ENCODE data around the gene PTX4. TPM values are rescaled to one million over a fixed set of nuclear protein-coding genes. Genes with fewer than 3 reads are reported as not detected.

The PTX4 gene
- total and polyA plus RNA-seq, 4 donors: 0.11 to 0.14 TPM; not detected in 2

DNA sequence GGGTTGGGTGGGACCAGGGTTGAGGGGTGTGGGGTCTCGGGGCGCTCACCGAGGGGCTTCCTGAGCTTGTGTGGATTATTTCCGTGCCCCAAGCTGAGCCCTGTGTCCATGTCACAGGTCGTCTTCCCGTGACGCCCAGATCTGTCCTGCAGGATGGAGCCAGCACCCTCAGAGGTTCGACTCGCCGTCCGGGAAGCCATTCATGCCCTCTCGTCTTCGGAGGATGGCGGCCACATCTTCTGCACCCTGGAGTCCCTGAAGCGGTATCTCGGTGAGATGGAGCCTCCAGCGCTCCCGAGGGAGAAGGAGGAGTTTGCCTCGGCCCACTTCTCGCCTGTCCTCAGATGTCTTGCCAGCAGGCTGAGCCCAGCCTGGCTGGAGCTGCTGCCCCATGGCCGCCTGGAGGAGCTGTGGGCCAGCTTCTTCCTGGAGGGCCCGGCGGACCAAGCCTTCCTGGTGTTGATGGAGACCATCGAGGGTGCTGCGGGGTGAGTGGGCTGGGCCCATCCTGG, 5.4 kb upstream of the PTX4 start:
- H3K4me3 ChIP-seq (ENCODE audit: low read depth, low read length): peak overlapping the region; percentile 74
- no peaks in the 10 kb centered on the region for H3K9me3 ChIP-seq (ENCODE audit: control insufficient read depth, insufficient read depth, low read length)
- no peak for DNase-seq (ENCODE audit: low read depth in 4 of 6, low spot score in 6 of 6)
- peaks cover 24% of the 10 kb centered on the region for H3K4me1 ChIP-seq (ENCODE audit: control insufficient read depth, insufficient read depth, low read length)
- H3K27me3 ChIP-seq (ENCODE audit: control insufficient read depth, insufficient read depth, low read length): no peaks in the 10 kb centered on the region
- 45% methylated on average over 25 of the region's 25 CpGs for WGBS (ENCODE audit: insufficient coverage)
- H3K27ac ChIP-seq (ENCODE audit: low read depth, low read length): no peak overlapping the region
- peaks cover 50% of the 10 kb centered on the region for H3K36me3 ChIP-seq (ENCODE audit: control insufficient read depth, insufficient read depth, low read length)

DNA sequence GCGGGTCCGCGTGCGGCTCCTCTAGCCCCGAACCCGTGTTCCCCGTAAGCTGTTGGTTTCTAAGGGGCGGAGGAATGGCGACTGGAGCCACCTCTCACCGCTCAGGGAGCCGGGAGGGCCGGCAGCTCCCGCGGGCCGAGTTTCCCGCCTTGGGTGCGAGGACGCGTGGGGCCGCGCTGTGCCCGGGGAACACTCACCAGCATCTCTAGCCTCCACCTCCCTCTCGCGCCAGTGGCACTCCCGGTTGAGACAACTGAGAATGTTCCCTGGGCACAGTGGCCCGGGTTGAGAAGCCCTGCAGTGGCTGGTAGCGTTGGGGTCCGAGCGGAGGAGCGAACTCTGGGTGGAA, 5.0 kb upstream of the PTX4 start:
- Histone ChIP-seq H3K4me1 (ENCODE audit: control insufficient read depth, insufficient read depth, low read length) (peaks cover 24% of the 10 kb centered on the region), H3K4me3 (ENCODE audit: low read depth, low read length) (peak overlapping the region; percentile 74), H3K9me3 (ENCODE audit: control insufficient read depth, insufficient read depth, low read length) (no peaks in the 10 kb centered on the region), H3K27ac (ENCODE audit: low read depth, low read length) (no peak overlapping the region), H3K36me3 (ENCODE audit: control insufficient read depth, insufficient read depth, low read length) (peaks cover 46% of the 10 kb centered on the region), H3K27me3 (ENCODE audit: control insufficient read depth, insufficient read depth, low read length) (no peaks in the 10 kb centered on the region)
- WGBS (ENCODE audit: insufficient coverage): under 1% methylated on average over 30 of the region's 30 CpGs
- DNase-seq (ENCODE audit: low read depth in 4 of 6, low spot score in 6 of 6): no peak

DNA sequence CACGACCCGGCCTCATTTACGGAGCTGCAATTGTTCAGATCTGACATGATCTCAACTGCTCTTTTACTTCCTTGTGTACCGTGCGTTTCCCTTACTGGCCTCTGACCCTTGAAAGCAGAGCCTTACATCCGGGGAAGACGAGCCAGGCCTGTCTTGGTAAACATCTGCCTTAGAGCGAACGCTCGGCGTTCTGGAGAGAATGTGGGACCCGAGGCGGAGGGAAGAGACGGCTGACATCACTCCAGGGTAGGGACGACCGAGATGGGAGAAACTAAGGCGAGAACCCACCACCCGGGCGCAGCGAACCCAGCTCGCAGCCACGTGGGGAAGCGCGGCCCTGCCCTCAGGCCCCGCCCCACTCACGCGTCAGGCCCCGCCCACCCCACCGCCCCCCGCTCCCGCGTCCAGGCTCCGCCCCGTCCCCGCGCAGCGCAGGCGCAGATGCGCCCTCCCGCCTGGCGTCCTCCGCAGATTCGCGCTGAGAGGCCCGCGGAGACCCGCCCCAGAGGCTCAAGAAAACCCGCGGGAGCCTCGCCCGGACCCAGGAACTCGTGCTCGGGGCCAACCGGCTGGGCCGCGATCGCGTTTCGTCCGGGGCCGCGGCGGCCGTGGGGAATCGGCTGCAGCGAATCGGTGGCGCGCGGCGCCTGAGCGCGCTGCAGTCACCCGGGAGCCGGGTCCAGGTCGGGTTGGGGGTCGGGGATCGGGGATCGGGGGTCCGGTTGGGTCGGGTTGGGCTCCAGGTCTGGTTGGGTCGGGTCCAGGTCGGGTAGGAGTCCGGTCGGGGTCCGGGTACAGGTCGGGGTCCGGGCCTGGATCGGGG, 4.4 kb upstream of the PTX4 start, which contains the start of gene TELO2:
TELO2 (plus strand) TSS at position 438 of the 823 bp plus-strand sequence. CDS start 922 bp downstream, outside the sequence.
- 0% methylated on average over 87 of the region's 89 CpGs for WGBS (ENCODE audit: insufficient coverage)

DNA sequence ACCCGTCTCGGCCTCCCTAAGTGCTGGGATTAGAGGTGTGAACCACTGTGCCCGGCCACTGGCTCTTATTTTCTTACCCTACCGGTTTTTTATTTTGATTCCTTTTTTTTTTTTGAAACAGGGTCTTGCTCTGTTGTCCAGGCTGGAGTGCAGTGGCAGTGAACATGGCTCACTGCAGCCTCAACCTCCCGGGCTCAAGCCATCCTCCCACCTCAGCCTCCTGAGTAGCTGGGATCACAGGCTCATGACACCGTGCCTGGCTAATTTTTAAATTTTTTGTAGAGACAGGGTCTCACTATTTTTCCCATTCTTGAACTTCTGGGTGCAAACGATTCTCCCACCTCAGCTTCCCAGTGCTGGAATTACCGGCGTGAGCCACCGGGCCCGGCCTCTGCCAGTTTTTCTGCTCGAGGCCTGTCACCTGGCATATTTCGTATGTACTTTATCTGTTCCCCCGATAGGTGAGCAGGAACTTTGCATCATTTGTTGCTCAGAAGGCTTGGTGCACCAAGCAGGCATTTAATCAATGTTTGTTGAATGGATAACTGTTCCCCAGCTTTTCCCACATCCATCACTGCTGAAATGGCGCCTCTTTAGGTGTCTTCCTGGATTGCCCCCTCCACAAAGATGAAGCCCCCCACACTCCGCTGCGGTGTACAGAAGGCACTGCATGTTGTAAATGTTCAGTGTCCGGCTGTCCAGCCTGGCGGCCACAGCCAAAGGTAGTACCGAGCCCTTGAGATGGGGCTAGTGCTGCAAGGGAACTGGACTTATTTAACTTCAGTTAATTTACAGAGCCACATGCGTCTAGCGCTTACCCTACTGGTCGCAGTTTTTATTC, 3.6 kb upstream of the PTX4 start:
- WGBS (ENCODE audit: insufficient coverage): 77% methylated on average over 19 of the region's 23 CpGs
- Histone ChIP-seq H3K36me3 (ENCODE audit: control insufficient read depth, insufficient read depth, low read length) (peaks cover 31% of the 10 kb centered on the region), H3K4me1 (ENCODE audit: control insufficient read depth, insufficient read depth, low read length) (peaks cover 24% of the 10 kb centered on the region), H3K4me3 (ENCODE audit: low read depth, low read length) (peak overlapping the region; percentile 74), H3K9me3 (ENCODE audit: control insufficient read depth, insufficient read depth, low read length) (no peaks in the 10 kb centered on the region), H3K27me3 (ENCODE audit: control insufficient read depth, insufficient read depth, low read length) (no peaks in the 10 kb centered on the region), H3K27ac (ENCODE audit: low read depth, low read length) (peak overlapping the region; percentile 73)
- no peak for DNase-seq (ENCODE audit: low read depth in 4 of 6, low spot score in 6 of 6)

More for the DNA sequence above, 4.4 kb upstream of the PTX4 start, which contains the start of gene TELO2:
- peak within 1 kb of the TSS; percentile 73 for H3K27ac ChIP-seq (ENCODE audit: low read depth, low read length)
- no peaks in the 10 kb centered on the region for H3K27me3 ChIP-seq (ENCODE audit: control insufficient read depth, insufficient read depth, low read length)
- H3K4me1 ChIP-seq (ENCODE audit: control insufficient read depth, insufficient read depth, low read length): peaks cover 24% of the 10 kb centered on the region
- H3K36me3 ChIP-seq (ENCODE audit: control insufficient read depth, insufficient read depth, low read length): peaks cover 40% of the 10 kb centered on the region
- H3K4me3 ChIP-seq (ENCODE audit: low read depth, low read length): peak within 1 kb of the TSS; percentile 74
- no peaks in the 10 kb centered on the region for H3K9me3 ChIP-seq (ENCODE audit: control insufficient read depth, insufficient read depth, low read length)
- DNase-seq (ENCODE audit: low read depth in 4 of 6, low spot score in 6 of 6): peak; percentile 70 to 95 (median 79)

DNA sequence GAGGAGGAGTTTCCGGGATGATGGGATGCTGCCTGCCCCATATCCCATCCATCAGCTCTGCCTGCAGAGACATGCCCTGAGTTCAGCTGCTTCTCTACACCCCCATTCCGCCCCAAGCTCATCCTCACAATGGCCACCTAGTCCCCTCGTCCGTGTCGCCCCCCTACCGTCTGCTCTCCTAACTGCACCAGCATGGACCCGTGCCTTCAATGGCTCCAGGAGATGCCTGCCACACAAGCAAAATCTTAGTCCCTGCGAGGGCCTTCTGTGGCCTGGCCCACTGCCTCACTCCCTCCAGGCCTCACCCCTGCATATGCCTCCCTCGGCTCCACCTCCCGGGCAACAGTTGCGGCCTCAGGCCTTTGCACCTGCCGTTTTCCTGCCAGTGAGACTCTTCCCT, 2.6 kb upstream of the PTX4 start:
- WGBS (ENCODE audit: insufficient coverage): 80% methylated on average over 12 of the region's 12 CpGs
- no peaks in the 10 kb centered on the region for H3K27me3 ChIP-seq (ENCODE audit: control insufficient read depth, insufficient read depth, low read length)
- peaks cover 22% of the 10 kb centered on the region for H3K36me3 ChIP-seq (ENCODE audit: control insufficient read depth, insufficient read depth, low read length)
- no peak for DNase-seq (ENCODE audit: low read depth in 4 of 6, low spot score in 6 of 6)
- no peak overlapping the region for H3K27ac ChIP-seq (ENCODE audit: low read depth, low read length)
- peaks cover 24% of the 10 kb centered on the region for H3K4me1 ChIP-seq (ENCODE audit: control insufficient read depth, insufficient read depth, low read length)
- H3K4me3 ChIP-seq (ENCODE audit: low read depth, low read length): no peak overlapping the region
- no peaks in the 10 kb centered on the region for H3K9me3 ChIP-seq (ENCODE audit: control insufficient read depth, insufficient read depth, low read length)

DNA sequence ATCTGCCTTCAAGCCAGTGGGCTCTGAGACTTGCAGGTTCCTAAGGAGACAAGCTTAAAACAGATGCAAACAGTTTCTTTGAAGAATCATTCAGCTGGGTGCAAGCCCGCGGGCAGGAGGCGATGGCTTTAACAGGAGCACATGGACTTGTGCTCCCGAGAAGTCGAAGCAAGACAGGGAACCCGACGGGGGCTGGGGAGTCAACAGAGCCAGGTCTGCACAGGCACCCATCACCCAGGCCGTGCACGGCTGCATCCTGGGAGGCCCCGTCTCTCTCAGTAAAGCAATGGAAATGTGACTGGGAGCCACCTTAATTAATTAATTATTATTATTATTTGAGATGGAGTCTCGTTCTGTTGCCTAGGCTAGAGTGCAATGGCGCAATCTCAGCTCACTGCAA, 333 bp upstream of the PTX4 start:
- H3K36me3 ChIP-seq (ENCODE audit: control insufficient read depth, insufficient read depth, low read length): no peaks in the 10 kb centered on the region
- WGBS (ENCODE audit: insufficient coverage): 94% methylated on average over 8 of the region's 12 CpGs
- DNase-seq (ENCODE audit: low read depth in 4 of 6, low spot score in 6 of 6): no peak

DNA sequence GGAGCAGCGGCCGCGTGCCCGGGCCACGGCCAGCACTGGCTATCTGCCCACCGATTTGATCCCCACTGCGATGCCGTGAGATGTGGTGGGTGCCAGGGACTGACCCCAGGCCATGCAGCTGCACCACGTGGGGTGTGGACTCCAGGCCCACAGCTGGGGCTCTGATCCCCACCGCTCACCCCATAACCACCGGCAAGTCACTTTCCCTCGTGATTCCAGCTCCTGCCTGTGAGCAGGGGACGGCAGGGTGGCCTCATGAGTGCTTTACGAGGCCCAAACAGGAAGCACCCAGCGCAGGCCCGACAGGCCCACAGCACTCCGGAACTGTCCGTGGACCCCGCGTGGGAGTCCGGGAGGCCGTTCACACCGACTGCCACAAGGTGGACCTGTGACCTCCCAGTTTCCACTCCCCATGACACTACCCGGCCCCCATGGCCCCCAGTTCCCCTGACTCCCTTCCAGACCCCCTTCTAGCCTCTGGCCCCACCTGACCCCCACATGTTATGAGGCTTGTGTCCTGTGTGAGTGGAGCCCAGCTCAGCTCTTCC, 616 bp downstream of the PTX4 start:
- no peak overlapping the region for H3K4me3 ChIP-seq (ENCODE audit: low read depth, low read length)
- no peaks in the 10 kb centered on the region for H3K9me3 ChIP-seq (ENCODE audit: control insufficient read depth, insufficient read depth, low read length)
- H3K27ac ChIP-seq (ENCODE audit: low read depth, low read length): no peak overlapping the region
- WGBS (ENCODE audit: insufficient coverage): 87% methylated on average over 23 of the region's 24 CpGs
- peaks cover 15% of the 10 kb centered on the region for H3K4me1 ChIP-seq (ENCODE audit: control insufficient read depth, insufficient read depth, low read length)
- no peak for DNase-seq (ENCODE audit: low read depth in 4 of 6, low spot score in 6 of 6)
- H3K27me3 ChIP-seq (ENCODE audit: control insufficient read depth, insufficient read depth, low read length): no peaks in the 10 kb centered on the region
- H3K36me3 ChIP-seq (ENCODE audit: control insufficient read depth, insufficient read depth, low read length): no peaks in the 10 kb centered on the region

More for the DNA sequence above, 333 bp upstream of the PTX4 start:
- Histone ChIP-seq H3K9me3 (ENCODE audit: control insufficient read depth, insufficient read depth, low read length) (no peaks in the 10 kb centered on the region), H3K4me3 (ENCODE audit: low read depth, low read length) (no peak overlapping the region), H3K4me1 (ENCODE audit: control insufficient read depth, insufficient read depth, low read length) (peaks cover 16% of the 10 kb centered on the region), H3K27me3 (ENCODE audit: control insufficient read depth, insufficient read depth, low read length) (no peaks in the 10 kb centered on the region), H3K27ac (ENCODE audit: low read depth, low read length) (no peak overlapping the region)

DNA sequence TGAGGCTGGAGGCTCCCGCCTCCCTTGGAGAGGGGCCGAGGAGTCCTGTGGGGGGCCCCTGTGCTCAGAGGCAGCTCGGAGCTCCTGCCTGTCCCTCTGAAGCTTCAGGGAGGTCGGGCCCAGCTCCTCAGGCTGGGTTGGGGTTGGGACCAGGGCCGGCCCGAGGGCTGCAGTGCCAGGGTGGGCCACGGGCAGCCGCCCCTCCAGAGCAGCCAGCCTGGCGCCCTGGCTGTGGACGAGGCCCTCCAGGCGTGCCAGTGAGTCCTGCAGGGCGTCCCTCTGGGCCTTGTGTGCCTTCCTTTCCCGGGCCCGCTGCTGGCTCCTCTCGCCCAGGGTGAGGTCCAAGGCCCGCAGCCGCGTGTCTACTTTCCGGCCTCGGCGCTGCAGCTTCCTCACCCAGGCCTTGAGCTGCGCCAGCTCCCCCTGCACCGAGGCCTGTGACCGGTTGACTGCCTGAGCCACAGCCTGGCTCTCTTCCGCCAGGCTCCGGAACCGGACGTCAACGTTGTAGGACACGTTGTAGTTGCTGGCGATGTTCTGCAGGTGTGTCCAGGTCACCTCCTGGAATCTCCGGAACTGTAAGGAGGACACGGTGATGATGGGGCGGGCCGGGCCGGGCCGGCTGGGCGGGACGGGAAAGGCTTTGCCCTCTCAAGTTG, 1.2 kb downstream of the PTX4 start:
- Histone ChIP-seq H3K36me3 (ENCODE audit: control insufficient read depth, insufficient read depth, low read length) (no peaks in the 10 kb centered on the region), H3K27ac (ENCODE audit: low read depth, low read length) (no peak overlapping the region), H3K4me1 (ENCODE audit: control insufficient read depth, insufficient read depth, low read length) (peaks cover 10% of the 10 kb centered on the region), H3K4me3 (ENCODE audit: low read depth, low read length) (no peak overlapping the region), H3K27me3 (ENCODE audit: control insufficient read depth, insufficient read depth, low read length) (no peaks in the 10 kb centered on the region), H3K9me3 (ENCODE audit: control insufficient read depth, insufficient read depth, low read length) (no peaks in the 10 kb centered on the region)
- 88% methylated on average over 39 of the region's 39 CpGs for WGBS (ENCODE audit: insufficient coverage)
- no peak for DNase-seq (ENCODE audit: low read depth in 4 of 6, low spot score in 6 of 6)
